Sciatic nerve (tissue), 2 donors: ENCODE results near the gene CAPN11. TPM values are rescaled to one million over a fixed set of nuclear protein-coding genes. Genes with fewer than 3 reads are reported as not detected.

Source experiments
- ATAC-seq: fragments of 200-7000 bp; cut with Tn5 transposase; one replicate; pipeline ENCODE4 v1.9.1; 2020; ENCODE audit warnings: mild to moderate bottlenecking, moderate library complexity
- DNase-seq: peaks from one replicate; pipeline ENCODE4 v3.0.0-alpha.2; 2020; ENCODE audit warnings: low spot score
- intact Hi-C: fragments of 100-400 bp; cut with DNase I; formaldehyde crosslinking; loops from one replicate; pipeline ENCODE4 v1.14.2; 2022
- total RNA-seq: library from RNA; stranded (reverse); fragmentation: NEBNext Ultra II Directional; extraction: Animal tissue kit (Norgen Biotek cat#: 25700); gene quantifications from one replicate; pipeline ENCODE4 v1.2.1, GENCODE V29; 2021
- donor health status: DM: no; HTN: no; CAD: no.
- donor health status: DM: no; HTN: no; CAD: no.

Gene CAPN11
- total RNA-seq, 1 donor from 2014 or later, result 6.9 TPM

DNA sequence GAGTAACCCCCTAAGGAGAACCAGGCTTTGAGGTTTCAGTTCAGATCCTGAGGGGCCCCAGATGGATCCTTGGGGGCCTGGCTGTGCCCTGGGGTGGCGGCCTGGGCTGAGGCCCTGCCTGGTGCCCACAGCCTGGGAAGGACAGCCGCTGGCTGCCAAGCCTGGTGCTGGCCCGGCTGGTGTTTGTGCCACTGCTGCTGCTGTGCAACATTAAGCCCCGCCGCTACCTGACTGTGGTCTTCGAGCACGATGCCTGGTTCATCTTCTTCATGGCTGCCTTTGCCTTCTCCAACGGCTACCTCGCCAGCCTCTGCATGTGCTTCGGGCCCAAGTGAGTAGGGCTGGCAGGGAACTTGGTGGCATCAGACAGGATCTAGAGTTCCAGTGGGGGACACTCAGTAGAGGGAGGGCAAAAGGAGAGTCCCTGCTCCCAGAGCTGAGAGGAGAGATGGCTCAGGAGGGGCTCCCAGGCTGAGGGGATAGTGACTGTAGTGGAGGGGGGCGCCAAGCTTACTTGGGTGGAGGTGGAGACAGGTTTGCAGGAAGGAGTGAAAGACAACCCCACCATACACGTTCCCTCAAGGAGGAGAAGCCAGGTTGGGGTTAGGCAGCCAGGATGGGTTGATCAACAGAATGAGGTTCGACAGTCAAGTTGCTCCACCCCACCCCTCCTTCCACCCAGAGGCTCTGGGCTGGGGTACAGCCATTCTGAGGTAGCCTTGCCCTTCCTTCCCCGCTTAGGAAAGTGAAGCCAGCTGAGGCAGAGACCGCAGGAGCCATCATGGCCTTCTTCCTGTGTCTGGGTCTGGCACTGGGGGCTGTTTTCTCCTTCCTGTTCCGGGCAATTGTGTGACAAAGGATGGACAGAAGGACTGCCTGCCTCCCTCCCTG, 74.3 kb downstream of the CAPN11 start:
- intact Hi-C loops, result no loop called here
- DNase-seq, result no peak

DNA sequence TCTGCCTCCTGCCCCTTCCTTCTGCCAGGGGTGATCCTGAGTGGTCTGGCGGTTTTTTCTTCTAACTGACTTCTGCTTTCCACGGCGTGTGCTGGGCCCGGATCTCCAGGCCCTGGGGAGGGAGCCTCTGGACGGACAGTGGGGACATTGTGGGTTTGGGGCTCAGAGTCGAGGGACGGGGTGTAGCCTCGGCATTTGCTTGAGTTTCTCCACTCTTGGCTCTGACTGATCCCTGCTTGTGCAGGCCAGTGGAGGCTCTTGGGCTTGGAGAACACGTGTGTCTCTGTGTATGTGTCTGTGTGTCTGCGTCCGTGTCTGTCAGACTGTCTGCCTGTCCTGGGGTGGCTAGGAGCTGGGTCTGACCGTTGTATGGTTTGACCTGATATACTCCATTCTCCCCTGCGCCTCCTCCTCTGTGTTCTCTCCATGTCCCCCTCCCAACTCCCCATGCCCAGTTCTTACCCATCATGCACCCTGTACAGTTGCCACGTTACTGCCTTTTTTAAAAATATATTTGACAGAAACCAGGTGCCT, 75.0 kb downstream of the CAPN11 start:
- no peak for DNase-seq
- no peak for ATAC-seq
- intact Hi-C loops, result no loop called here

More for the DNA sequence above, 74.3 kb downstream of the CAPN11 start:
- ATAC-seq, result no peak

Other genes with a start within 250 kb of the CAPN11 start
- gene MRPL14, start 31.4 kb upstream of the CAPN11 start, total RNA-seq, result 21.8 TPM
- gene TMEM63B, start 31.3 kb upstream of the CAPN11 start, total RNA-seq, result 38.0 TPM
- gene MYMX, start 58.1 kb downstream of the CAPN11 start, total RNA-seq, result 2.1 TPM
- 71.7 TPM for gene SLC29A1, start 64.8 kb downstream of the CAPN11 start, total RNA-seq
- gene HSP90AB1, start 88.3 kb downstream of the CAPN11 start, total RNA-seq, result 470 TPM
- 26.8 TPM for gene SLC35B2, start 98.7 kb downstream of the CAPN11 start, total RNA-seq
- gene NFKBIE, start 106.7 kb downstream of the CAPN11 start, total RNA-seq, result 9.1 TPM
- gene TMEM151B, start 111.6 kb downstream of the CAPN11 start, total RNA-seq, result not detected
- gene AARS2, start 154.5 kb downstream of the CAPN11 start, total RNA-seq, result 13.3 TPM
- not detected for gene SPATS1, start 183.8 kb downstream of the CAPN11 start, total RNA-seq
- 20.3 TPM for gene CDC5L, start 228.9 kb downstream of the CAPN11 start, total RNA-seq